22Rv1 (cell line): ENCODE measurements around the gene CAMK2G.

ENCODE experiments used
- ZFX ChIP-seq: fragments of 450-650 bp; IDR thresholded peaks from 2 replicates; pipeline ENCODE4 v1.6.1; 2017; ENCODE audit warnings: antibody characterized with exemption, borderline replicate concordance
- TF ChIP-seq, protein P1 (sequence below): fragments of 450-650 bp; IDR thresholded peaks from 2 replicates; pipeline ENCODE4 v1.5.1; 2017; ENCODE audit warnings: mild to moderate bottlenecking

DNA sequence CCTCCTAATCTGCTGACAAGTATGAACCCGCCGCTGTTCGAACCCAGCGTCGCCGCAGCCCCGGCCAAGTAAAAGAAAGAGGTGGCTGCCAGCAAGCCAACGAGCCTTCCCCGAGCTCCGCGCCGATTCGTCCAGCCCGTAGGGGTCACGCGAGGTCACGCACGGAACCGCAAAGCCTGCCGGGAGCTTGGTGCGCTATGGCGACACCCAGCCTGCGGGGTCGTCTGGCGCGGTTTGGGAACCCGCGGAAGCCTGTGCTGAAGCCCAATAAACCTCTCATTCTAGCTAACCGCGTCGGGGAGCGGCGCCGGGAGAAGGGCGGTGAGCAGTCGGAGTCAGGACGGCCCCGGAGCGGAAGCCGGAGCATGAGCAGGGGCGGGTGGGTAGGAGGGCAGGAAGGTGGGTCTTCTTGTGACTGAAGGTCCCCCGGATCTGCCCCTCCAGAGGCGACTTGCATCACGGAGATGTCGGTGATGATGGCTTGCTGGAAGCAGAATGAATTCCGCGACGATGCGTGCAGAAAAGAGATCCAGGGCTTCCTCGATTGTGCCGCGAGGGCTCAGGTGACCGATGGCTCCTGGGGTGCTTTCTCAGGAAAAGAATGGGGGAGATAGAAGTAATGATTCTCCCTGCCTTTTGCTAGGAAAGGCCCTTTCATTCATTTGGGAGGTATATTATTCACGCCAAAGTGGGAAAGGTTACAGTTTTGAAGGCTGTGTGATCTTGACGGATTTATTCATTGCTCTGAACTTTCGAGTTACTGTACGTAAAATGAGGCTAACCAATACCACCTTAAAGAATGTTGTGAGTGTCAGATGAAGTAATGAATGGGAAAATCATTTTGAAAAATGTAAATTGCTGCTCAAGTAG, 92.2 kb downstream of the CAMK2G start, which contains the start of gene CHCHD1:
- TF ChIP-seq, protein P1, sequence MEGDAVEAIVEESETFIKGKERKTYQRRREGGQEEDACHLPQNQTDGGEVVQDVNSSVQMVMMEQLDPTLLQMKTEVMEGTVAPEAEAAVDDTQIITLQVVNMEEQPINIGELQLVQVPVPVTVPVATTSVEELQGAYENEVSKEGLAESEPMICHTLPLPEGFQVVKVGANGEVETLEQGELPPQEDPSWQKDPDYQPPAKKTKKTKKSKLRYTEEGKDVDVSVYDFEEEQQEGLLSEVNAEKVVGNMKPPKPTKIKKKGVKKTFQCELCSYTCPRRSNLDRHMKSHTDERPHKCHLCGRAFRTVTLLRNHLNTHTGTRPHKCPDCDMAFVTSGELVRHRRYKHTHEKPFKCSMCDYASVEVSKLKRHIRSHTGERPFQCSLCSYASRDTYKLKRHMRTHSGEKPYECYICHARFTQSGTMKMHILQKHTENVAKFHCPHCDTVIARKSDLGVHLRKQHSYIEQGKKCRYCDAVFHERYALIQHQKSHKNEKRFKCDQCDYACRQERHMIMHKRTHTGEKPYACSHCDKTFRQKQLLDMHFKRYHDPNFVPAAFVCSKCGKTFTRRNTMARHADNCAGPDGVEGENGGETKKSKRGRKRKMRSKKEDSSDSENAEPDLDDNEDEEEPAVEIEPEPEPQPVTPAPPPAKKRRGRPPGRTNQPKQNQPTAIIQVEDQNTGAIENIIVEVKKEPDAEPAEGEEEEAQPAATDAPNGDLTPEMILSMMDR, result no peak
- TF ChIP-seq ZFX, result no peak
